ENCODE results near the gene NCAPH2. TPM values are rescaled to one million over a fixed set of nuclear protein-coding genes. Genes with fewer than 3 reads are reported as not detected.
"Not testable (repeated sequence)": the region's sequence is repeated elsewhere in the genome, so short reads cannot be mapped to it uniquely, and the experiment has no call there.

NCAPH2 gene
- total and polyA plus RNA-seq, 2 of the 8 experiments (the other 6 are each of a cell fraction or from before 2014, with no cell fraction given), result 62.2 to 81.6 TPM

DNA sequence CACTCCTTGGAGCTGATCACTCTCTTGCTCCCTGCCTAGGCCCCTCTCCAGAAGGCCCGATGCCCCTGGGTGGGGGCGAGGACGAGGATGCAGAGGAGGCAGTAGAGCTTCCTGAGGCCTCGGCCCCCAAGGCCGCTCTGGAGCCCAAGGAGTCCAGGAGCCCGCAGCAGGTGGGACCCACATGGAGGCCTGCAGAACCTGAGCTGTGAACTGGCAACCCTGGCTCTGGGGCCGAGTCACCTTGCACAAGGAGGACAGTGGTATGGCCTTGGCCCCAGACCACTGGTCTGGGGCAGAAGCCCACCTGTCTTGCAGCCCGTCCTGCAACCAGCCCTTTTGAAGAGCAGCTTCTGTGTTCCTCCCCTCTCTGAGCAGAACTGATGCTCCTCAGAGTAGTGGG, 11.1 kb downstream of the NCAPH2 start (continued):
- TF ChIP-seq SIN3A (conservative IDR thresholded peaks at IDR 0.05 in 1 of 2, IDR thresholded peaks at IDR 0.05 in 1 of 2; ENCODE audit: low read depth in 1 of 2, low read length in 2 of 2) (no peak), BACH1 (IDR thresholded peaks at IDR 0.05; ENCODE audit: low read length) (no peak)
- TF ChIP-seq, protein P1, sequence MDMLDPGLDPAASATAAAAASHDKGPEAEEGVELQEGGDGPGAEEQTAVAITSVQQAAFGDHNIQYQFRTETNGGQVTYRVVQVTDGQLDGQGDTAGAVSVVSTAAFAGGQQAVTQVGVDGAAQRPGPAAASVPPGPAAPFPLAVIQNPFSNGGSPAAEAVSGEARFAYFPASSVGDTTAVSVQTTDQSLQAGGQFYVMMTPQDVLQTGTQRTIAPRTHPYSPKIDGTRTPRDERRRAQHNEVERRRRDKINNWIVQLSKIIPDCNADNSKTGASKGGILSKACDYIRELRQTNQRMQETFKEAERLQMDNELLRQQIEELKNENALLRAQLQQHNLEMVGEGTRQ (IDR thresholded peaks at IDR 0.05; ENCODE audit: low read length), result no peak

DNA sequence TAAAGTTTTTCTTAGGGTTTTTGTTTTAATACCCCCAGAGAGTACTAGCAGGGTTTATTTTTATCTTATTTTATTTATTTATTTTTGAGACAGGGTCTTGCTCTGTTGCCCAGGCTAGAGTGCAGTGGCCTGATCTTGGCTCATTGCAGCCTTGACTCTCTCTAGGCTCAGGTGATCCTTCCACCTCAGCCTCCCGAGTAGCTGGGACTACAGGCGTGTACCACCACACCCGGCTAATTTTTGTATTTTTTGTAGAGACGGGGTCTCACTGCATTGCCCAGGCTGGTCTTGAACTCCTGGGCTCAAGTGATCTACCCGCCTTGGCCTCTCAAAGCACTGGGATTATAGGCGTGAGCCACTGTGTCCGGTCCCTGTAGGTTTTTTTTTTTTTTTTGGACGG, 12.2 kb downstream of the NCAPH2 start:
- H2AK5ac ChIP-seq (ENCODE audit: low read depth, low read length); H3K4me1 ChIP-seq (replicated peaks in 1 of 4; ENCODE audit: control insufficient read depth in 3 of 4, insufficient read depth in 4 of 4, low read length in 3 of 4); H2BK5ac ChIP-seq (ENCODE audit: low read depth, low read length); H3K23ac ChIP-seq (ENCODE audit: insufficient read length); H3K27ac ChIP-seq (ENCODE audit: low read depth, low read length); H2AFZ ChIP-seq (ENCODE audit: low read length); CTCF ChIA-PET (ENCODE audit: partially characterized antibody); H3K4me2 ChIP-seq (ENCODE audit: insufficient read depth in 1 of 2, low read depth in 2 of 2, low read length in 2 of 2); H3K79me2 ChIP-seq (ENCODE audit: control insufficient read depth in 1 of 2, insufficient read depth in 2 of 2, low read length in 2 of 2); H4K8ac ChIP-seq (ENCODE audit: extremely low read depth, insufficient read depth, low read length); H3K27me3 ChIP-seq (replicated peaks in 1 of 4; ENCODE audit: control insufficient read depth in 3 of 4, extremely low read depth in 1 of 4, insufficient read depth in 3 of 4, low read length in 3 of 4); H3K4ac ChIP-seq (replicated peaks; ENCODE audit: insufficient read length, low read depth, low read length); H2BK120ac ChIP-seq (replicated peaks; ENCODE audit: low read depth, low read length); H3K9me3 ChIP-seq (ENCODE audit: insufficient read depth in 2 of 2, low read depth in 1 of 2, low read length in 1 of 2); POLR2A ChIA-PET (ENCODE audit: partially characterized antibody); H4K5ac ChIP-seq (ENCODE audit: insufficient read length, low read depth, low read length); H3K4me3 ChIP-seq (ENCODE audit: extremely low read depth in 1 of 4, insufficient read depth in 2 of 4, low read depth in 3 of 4, low read length in 4 of 4); H4K91ac ChIP-seq (replicated peaks; ENCODE audit: insufficient read length, low read length); H3K18ac ChIP-seq (ENCODE audit: extremely low read depth, low read length); H2BK20ac ChIP-seq (ENCODE audit: low read length); H3K56ac ChIP-seq (replicated peaks; ENCODE audit: insufficient read length, low read depth, low read length); FAIRE-seq; H2BK15ac ChIP-seq (ENCODE audit: low read length); H3K14ac ChIP-seq (ENCODE audit: insufficient read length); H3K79me1 ChIP-seq (ENCODE audit: low read depth, low read length); H3K9ac ChIP-seq (replicated peaks in 1 of 4; ENCODE audit: extremely low read depth in 1 of 4, low read depth in 3 of 4, low read length in 3 of 4); DNase-seq (ENCODE audit: low read depth in 1 of 2, low spot score in 2 of 2); H2BK12ac ChIP-seq (ENCODE audit: low read depth, low read length); H3K23me2 ChIP-seq (ENCODE audit: low read depth, low read length): not testable (repeated sequence)
- H4K20me1 ChIP-seq (replicated peaks in 1 of 2; ENCODE audit: control insufficient read depth in 1 of 2, insufficient read depth in 2 of 2, low read length in 2 of 2), result peaks cover 6 to 20% of the 10 kb centered on the region in 2 experiments
- 88% methylated on average over 7 of the region's 8 CpGs; no CpG with 5 or more reads in 1 of the 2 experiments for WGBS, 2 experiments (ENCODE audit: extremely low coverage in 1 of 2, insufficient coverage in 1 of 2, insufficient read length in 1 of 2, insufficient replicate concordance in 2 of 2, low coverage in 1 of 2, low lambda C conversion rate in 2 of 2, missing lambda C conversion rate in 1 of 2)
- peaks cover 4 to 25% (median 19%) of the 10 kb centered on the region in 4 experiments; a peak in 7 of 8 replicates for H3K36me3 ChIP-seq (ENCODE audit: control insufficient read depth in 2 of 4, insufficient read depth in 4 of 4, low read length in 3 of 4)

Data from H1 (cell line).